AML-193 (cell line): Measurements from ENCODE around the gene KIAA0753.
"Not testable (repeated sequence)": the region's sequence is repeated elsewhere in the genome, so short reads cannot be mapped to it uniquely, and the experiment has no call there.

Experiments used
- DNase-seq, 2 experiments: peaks; one replicate each; lab custom pipeline; 2025; lab: John Stamatoyannopoulos, UW

The KIAA0753 gene

DNA sequence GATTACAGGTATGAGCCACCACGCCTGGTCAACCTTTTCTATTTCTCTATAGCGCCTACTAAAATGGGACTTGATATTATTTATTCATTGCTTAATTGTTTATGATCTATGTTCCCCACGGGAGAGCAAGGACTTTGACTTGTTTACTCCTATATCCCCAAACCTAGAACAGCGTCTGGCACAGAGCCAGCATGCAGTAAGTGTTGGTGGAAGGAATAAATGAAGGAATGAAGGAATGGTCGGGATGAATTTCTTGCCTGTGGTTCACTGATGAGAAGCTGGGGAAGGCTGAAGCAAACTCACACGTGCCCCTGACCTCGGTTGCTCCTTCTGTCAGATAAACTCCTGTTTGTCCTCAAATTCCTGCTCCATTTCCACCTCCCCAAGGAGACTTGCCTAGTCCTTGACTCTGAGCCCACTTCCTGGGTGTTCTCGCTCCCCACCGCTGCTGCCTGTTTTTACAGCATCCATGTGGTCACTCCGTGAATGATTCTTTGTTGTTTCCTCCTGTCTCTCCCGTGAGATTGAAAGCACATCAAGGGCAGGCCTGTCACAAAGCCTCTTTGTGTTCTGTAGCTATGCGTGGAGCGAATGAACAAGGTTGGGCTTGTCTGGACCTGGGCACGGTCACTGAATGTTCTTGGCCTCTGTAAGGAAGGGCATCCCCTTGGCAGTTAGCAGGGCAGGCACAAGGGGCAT, 28.4 kb upstream of the KIAA0753 start:
- no peak for DNase-seq

DNA sequence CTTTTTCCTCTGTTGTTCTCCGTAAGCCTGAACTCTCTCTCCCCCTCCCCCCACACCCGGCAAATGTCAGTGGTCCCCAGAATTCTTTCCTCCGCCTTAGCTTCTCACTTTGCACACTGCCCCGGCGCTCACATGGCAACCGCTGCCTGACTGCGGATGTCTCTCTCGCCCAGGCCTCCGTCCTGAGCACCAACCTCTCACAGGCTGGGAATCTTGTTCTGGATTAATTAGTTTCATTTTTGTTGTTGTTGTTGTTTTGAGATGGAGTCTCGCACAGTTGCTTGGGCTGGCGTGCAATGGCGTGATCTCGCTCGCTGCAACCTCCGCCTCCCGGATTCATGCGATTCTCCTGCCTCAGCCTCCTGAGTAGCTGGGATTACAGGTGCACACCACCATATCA, 27.7 kb upstream of the KIAA0753 start:
- no peak for DNase-seq

DNA sequence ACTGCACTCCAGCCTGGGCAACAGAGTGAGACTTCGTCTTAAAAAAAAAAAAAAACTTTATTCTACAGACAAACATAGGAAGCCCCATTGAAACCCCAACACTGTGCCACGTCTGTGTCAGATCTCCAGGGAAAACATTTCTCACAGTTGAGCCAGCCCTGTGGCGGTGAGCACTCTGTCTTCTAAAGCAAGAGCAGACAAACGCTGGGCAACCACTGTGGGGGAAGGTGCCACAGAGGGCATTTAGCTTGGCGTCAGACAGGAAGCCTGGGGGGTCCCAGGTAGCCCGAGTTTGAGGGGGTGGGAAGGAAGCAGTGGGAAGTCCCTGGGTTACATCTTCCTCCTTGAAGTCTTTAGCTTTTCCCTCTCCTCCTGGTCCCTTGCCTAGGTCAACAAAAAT, 27.0 kb upstream of the KIAA0753 start:
- DNase-seq = no peak

DNA sequence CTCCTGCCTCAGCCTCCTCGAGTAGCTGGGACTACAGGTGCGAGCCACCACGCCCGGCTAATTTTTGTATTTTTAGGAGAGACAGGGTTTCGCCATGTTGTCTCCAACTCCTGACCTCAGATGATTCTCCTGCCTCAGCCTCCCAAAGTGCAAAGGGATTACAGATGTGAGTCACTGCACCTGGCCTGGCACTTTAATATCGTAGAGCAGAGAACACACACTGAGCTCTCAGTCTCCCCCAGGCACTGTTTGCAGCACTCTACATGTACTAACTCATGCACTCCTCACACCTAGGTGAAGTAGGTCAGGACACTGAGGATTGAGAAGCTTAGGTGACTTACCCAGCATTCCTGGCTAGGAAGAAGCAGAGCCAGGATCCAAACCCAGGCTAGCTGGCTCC, 26.0 kb upstream of the KIAA0753 start:
- no peak for DNase-seq

DNA sequence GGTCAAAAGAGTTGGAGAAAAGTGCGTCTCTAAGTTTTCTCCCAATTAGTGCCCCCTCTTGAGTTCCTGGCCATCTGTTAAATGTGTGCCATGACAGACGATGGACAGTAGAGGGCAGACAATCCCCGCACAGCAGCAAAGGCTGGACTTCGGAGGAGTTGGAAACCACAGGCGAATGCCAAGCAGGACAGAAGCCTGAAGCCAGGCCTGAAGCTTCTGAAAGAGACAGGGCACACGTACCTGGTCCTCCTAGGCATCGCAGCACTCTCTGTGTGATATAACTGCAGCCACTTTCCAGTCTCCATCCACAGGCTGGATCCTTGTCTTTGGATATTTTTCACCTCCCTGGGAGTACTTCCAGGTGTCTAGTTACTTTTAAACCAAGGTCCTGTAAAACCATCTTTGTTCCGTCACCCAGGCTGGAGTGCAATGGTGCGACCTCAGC, 25.6 kb upstream of the KIAA0753 start:
- peak; percentile 21 to 22 for DNase-seq

DNA sequence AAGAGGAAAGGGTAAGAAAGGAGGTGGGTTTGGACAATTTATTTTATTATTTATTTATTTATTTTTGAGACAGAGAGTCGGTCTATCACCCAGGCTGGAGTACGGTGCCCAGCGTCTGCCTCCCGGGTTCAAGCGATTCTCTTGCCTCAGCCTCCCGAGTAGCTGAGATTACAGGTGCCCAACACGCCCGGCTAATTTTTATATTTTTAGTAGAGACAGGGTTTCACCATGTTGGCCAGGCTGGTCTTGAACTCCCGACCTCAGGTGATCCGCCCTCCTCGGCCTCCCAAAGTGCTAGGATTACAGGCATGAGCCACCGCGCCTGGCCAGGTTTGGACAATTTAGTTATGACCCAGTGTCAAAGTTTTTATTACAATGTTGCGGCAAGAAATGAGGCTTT, 22.7 kb upstream of the KIAA0753 start:
- DNase-seq = not testable (repeated sequence)

DNA sequence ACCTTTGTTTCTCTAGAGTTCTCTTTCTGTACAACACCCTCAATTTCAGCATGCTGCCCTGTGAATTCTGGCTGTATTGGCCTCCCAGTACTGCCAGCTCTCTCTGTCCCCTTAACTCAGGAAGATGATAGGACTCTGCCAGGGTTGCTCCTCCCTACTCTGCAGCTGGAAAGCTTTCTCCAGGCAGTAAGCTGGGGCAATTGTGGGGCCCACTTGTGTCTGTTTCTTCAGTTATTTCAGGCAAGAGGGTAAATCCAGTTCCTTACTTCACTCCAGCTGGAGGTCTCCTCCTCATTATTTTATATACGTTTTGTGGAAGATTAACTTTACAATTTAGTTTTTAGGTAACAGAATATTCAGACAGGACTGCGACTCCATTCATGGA, 20.9 kb upstream of the KIAA0753 start:
- no peak for DNase-seq

DNA sequence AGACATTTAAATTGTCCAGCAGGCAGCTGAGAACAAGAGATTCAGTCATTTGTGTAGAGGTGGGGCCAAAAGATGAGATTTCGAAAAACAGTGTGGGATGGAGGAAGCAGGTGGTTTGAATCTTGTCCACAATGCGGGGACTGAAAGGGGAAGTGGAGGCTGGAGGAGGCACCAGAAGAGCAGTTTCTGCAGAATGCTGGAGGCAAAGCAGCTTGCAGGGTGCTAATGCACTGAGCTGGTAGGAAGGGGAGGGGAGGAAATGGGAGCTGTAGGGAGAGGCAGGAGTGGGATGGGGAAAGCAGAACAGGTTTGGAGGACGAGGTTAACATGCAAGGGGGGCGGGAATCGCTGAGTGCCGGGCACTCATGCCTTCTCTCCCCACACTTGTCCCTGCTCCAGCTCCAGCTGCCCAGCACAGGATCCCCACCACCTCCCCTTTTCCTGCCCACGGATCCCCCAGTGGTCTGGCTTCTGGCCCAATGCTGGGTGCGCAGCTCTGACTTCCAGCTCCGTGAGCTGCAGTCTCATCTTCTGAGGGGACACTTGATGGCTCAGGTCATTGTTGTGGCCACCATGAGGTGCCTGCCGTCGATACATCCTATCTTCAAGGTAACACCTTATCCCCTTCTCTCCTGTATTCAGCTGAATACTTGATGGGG, 20.4 kb upstream of the KIAA0753 start:
- peak; percentile 66 to 77 for DNase-seq

DNA sequence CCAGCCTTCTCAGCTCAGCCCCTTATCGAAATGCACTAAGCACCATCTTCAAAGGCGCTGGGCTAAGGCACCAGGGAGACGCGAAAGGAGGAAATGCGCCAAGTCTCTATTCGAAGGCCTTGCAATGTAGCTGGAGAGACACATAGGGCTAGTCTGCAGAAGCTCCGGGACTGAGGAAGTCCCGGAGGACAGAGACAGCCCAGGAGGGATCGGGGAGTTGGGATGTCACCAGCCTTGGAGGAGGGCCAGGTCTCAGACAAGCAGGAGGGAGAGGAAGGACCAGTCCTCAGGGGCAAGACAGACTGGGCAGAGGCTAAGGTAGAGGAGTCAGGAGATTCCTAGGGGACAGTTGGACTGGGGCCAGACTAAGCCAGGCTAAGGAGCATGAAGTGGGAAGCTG, 19.6 kb upstream of the KIAA0753 start:
- DNase-seq = no peak

DNA sequence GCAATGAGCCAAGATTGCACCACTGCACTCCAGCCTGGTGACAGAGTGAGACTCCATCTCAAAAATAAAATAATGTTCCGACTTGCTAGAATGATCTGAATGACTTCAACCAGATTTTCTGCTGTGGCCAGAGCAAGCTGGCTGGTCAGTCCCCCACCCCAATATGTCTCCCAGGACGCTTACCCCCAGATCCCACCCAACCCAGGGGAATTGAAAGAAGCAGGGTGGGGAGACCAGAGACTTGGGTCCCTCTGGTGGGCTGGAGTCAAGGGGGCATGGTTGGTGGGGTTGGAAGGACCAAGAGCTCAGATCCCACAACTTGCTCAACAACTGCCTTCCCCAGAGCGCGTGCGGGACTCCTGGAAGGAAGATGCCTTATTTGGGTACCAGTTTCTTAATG, 17.9 kb upstream of the KIAA0753 start:
- DNase-seq = not testable (repeated sequence)

DNA sequence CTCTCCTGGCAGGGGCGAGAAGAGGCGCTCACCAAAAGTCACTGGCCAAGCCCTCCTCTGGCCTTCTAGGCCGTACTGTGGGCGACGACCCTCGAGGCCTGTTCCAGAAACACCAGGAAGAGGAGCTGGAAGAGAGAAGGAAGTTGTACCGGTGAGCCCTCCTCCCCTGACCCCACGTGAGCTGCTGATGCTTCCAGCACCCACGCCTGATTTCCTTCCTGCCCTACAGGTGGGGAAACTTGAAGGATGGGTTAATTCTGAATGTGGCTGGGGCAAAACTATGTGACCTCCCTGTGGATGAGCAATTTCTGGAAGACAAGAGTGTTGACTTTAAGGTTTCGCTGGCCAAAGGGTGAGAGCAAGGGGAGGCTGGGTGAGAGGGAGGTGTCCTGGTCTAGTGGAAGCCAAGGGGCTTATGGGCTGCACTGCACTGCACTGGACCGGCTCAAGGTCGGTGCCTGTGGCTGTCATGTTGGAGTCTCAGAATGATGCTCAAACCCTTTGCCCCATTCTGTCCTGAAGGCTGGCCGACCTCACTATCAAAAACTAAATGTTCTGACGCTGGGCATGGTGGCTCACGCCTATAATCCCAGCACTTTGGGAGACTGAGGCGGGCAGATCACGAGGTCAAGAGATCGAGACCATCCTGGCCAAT, 17.2 kb upstream of the KIAA0753 start:
- DNase-seq = no peak

DNA sequence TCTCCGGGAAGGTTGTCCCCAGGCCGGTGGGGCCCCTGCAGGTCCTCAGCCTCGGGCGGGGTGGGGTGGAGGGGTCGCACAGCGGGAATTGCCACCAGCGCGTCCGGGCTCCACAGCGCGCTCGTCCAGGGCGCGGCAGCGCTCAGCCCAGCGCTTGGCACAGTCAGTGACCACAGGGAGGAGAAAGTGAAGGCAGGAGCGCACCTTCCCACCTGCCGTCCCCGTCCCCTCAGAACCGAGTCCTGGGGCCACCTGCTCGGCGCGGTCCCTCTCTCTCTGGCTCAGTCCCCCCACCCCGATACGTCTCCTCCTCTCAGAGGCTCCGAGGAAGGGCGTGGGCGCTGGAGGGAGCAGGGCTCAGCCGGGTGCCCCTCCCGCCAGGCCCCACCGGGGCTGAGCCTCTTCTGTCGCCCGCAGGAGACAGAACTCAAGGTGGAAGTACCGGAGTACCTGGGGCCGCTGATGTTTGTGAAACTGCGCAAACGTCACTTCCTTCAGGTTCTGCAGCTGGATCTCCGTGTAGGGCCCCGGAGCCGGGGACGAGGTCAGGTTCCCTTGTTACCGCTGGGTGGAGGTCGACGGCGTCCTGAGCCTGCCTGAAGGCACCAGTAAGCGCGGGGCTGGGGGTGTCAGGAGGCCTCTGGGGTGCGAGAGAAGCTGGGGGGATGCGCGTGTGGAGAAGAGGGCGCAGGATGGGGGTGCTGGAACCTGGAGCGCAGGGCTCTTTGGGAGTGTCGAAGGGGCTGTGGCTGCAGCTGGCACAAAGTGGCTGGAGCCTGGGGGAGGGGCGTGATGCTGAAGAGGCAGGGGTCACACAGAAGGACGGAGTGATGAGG, 16.5 kb upstream of the KIAA0753 start:
- DNase-seq = not testable (repeated sequence)

DNA sequence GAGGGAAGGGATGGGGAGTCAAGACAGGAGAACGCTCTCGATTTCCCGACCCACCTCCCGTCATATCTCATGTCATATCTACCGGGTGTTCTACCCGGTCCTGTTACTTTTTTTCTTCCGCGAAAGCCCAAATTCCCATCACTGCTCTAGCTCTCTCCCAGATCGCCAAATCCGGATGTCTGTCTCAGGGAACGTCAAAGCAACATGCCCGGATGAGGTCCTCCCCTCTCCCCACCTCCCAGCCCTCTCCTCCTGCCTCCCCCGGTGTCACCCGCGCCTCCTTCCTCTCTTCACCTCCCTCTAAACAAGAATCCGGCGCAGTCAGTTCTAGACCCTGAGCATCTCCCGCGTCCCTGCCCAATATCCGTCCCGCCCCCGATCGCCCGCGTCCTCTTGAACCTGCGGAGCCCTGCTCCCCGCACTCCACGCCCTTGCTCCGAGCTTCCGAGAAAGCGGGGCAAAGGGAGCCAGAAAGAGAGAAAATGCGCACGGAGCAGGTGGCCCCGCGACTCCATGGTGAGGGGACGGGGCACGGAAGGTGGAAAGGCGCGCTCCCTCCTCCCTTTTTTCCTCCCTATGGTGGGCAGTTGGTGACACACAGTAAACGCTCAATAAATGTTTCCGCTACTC, 15.3 kb upstream of the KIAA0753 start:
- DNase-seq = not testable (repeated sequence)

DNA sequence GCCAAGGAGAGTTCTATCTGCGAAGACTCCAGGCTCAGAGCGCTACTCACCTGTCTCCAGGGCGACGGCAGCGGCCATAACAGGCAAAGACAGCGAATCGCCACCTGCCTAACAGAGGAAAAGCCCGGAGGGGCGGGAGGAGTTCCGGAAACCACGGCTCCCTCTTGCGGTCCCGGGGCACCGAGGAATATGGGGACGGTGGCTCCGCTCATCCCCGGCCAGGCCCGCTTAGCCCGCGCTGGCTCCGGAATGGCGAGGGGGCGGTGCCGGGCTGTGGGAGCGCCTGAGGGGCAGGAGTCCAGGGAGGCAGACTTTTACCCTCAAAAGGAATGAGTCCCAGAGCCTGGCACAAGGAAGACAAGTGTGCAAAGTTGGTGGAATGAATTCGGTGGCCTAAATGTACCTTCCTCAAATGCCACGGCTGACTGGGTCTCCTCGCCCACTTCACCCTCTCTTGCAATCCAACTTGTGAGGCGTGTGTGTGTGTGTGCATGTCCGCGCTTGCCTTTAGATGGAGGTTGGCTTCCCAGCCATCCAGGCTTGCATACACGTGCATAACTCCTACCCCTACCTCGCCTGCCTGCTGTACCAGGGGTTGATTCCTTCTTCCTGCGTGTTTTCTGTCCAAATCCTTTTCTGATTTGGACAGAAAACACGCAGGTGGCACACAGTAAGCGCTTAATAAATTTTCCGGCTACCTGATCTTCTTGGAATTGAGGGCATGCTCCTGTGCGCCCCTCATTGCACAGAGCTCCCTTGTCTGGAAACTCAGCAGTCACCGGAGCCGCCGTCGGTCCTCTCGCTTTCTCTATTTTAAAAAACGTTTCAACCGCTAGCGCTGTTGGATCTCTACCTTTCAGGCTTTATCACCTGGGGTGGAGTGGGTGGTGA, 14.6 kb upstream of the KIAA0753 start:
- no peak for DNase-seq

DNA sequence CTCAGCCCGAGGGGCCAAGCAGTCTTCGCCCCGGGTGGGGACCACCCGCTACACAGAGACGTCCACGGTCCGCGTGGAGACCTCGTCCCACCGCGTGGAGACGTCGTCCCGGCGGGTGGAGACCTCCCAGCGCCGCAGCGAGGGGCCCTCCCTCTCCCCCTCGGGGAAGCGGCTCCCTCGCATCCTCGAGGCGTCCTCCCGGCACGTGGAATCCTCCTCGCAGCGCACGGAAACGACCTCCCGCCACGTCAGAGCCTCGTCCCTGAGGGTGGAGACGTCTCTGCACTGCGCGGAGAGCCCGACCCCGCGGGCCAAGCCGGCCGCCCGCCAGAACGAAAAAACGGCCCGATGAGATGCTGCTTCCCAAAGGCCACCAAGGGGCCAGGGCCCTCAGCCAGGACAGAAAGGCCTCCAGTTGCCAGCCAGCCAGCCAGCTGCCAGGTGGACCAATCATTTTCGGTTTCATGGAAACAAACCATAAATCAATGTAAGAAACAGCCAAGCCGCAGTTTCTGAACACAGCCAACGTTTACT, 11.5 kb upstream of the KIAA0753 start:
- no peak for DNase-seq

DNA sequence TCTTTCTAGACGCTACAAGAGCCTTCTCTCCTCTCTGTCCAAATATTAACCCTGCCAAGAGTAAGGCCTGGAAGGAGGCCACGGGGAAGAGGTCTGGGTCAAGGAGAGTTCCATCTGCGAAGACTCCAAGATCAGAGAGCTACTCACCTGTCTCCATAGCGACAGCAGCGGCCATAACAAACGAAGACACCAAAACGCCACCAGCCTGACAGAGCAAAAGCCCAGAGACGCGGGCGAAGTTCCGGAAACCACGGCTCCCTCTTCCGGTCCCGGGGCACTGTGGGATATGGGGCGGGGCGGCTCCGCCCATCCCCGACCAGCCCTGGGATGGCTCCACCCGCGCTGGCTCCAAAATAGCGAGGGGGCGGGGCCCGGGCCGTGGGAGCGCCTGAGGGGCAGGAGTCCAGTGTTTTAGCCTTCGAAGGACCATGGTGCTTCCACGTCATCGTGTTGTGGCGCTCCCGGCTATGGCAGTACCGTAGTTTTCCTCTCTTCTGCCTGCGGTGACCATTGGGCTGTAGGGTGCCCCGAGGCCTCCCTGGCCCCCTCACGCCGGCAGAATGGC, 10.9 kb upstream of the KIAA0753 start, which contains the start of the genes C17orf100 and MED31:
Gene C17orf100, plus strand, starts transcription at position 409 of the 565 bp plus-strand sequence. Its CDS starts 152 bp downstream, at position 561.
Gene MED31, minus strand, starts transcription at position 252 of the 565 bp plus-strand sequence. Its CDS starts 77 bp downstream, at position 175.
- peak; percentile 61 to 70 for DNase-seq

DNA sequence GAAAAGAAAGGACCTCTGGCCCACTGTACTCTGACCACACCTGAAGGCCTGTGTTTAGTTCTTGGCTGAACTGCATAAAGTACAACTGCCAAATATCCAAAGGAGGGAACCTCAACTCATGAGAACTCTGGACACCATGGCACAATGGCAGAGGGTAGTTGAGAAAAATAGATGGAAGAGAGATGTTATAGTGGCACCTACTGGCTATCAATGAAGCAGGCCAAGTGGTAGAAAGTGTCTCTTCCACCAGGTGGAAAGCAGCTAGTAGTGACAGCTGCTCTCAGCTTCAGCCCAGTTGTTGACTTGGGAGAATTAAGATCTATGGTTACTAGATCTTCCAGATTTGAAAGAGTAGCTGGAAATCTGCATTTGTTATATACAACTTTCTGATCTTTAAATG, 7.7 kb upstream of the KIAA0753 start:
- peak; percentile 4 to 20 for DNase-seq

DNA sequence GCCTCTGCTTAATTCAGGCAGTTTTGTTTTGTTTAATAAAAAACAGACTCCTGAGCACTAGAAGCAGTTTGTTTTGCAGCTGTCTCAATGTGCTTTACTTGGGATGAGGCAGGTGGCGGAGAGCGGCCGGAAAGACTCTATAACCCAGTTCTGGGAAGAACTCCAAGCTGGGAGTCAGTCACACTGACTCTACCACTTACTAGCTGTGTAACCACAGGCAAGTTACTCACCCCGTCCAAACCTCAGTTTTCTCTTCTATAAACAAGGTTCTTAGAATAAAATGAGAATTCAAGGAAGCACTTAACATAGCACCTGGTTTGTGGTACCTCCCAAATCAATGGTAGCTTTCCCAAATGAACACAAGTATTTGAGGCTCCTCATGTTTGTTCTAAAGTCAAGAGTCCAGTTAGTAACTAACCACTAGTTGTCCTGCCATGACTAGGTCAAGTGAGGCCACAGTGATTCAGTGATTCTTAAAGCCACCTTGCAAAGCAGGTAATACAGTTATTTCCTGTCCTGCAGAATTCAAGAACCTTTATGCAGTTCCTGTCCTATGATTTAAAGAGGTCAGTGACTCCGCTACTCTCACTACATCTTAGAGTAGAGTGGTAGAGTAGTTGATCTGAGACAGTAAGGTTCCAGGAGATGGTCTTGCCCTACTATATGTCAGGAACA, 3.1 kb upstream of the KIAA0753 start:
- no peak for DNase-seq

DNA sequence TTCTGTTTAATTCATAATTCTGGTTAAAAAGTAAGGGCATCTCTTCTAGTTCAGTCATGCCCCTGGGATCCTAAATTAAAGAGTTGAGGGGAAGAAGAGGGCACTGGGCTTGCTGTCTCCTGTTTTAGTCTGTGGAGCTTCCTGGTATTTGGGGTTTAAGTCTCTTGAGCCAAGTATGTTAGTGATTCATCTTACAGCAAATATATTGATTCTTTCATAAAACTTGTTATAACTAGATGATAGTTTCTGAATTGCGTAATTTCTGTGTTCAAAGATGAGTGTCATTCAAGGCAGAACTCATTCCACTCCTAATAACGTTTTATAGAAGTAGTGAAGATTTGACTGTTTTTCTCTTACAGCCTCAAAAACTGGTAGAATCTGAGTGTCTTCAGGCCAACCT, 2.1 kb upstream of the KIAA0753 start:
- DNase-seq = no peak
